HG02943 (cell line): ENCODE results near the gene KDM8.

ENCODE experiments used
- ATAC-seq: cut with Tn5 transposase; IDR thresholded peaks from one replicate; pipeline ENCODE4 v1.9.1; 2021; ENCODE audit warnings: mild to moderate bottlenecking, low read depth, moderate library complexity; ENCODE audit not compliant: unreplicated experiment

KDM8 gene

DNA sequence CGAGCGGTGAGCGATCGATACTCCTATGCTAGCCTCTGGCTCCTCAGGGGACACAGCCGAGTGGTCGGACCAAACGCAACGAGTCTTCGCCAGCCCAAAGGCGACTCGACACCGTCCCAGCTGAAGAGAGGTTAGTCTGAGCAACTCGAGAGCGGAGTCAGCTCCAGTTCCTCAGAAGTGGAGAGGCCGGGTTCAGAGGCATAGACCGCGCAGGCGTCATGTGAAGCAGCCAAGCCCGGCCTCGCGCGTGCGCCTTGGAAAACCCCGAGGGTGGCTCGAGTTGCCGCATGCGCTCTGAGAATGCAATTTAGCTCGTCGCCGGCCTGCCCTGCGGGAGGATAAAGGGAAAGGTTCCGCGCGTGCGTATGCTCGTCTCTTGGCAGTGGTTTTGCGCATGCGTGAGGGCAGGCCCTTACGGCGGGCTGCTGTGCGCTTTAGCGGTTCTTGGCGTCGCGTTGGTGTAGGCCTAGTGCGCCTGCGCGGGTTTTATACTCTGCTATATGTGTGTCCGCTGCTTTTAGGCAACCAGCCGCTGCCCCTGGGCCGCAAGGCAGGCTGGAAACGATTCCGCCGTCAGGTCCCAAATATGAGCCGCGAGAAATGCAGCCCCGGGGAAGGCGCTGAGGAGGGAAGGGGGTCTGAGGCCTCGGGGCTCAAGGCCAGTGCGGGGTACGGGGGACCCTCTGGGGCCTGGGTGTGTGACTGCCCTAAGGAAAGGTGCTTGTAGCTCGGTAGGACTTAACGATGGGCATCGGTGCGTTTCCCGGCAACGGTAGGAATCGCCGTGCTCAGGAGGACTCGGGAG, at the start of gene KDM8:
Gene KDM8, plus strand, starts transcription at position 20 of the 805 bp plus-strand sequence. CDS start 6,598 bp downstream, outside the sequence.
- ATAC-seq: peak; percentile 74

DNA sequence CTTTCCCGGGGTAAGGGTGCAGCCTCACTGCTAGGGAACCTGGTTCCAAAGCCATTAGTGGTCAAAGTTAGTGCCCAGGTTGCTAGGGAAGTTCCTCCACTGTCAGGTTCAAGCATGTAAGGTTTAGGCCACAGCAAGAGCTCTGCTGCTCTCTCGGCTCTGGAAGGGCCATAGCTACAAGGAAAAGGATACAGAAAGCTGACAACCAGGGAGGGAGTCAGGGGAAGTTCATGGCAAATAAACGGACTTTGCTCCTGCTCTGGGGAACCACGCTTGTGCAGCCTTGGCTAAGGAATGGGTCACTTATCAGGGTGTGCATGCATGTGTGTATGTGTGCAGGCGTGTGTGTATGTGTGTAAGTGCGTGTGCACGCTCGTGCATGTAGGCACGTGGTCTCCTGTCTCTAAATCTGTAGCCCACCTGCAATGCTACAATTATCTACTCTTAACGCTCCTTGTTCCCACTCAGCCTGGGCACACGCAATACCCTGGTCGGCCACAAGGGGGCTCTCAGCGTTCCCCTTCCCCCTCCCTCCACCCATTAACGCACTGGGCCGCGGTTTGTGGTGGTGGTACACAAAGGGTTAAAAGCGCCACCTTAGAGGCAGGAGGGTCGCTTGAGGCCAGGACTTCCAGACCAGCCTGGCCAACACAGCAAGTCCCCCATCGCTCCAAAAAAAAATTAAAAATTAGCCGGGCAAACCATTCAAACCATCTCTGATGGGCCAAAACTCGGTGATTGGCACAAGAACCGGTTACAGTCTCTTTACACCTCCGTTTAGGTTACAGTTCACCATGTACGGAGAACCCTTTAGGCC, 48.4 kb upstream of the KDM8 start:
- ATAC-seq: no peak

DNA sequence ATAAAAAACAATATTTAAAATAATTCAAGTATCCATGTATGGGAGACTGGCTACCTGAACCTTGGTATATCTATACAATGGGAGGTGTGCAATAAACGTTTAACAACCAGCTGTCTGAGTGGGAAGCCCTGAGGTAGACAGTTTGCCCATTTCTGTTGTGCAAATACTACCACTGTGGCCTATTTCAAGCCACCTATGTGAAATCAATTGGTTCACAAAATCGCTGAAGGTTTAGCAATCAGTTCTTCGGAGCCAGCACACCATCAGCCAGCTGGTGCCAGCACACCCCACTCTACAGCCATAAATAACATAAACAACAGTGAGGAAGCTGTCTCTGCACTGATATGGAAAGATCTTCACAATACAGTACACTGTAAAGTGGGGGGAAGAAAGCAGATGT, 46.7 kb upstream of the KDM8 start:
- ATAC-seq: no peak

DNA sequence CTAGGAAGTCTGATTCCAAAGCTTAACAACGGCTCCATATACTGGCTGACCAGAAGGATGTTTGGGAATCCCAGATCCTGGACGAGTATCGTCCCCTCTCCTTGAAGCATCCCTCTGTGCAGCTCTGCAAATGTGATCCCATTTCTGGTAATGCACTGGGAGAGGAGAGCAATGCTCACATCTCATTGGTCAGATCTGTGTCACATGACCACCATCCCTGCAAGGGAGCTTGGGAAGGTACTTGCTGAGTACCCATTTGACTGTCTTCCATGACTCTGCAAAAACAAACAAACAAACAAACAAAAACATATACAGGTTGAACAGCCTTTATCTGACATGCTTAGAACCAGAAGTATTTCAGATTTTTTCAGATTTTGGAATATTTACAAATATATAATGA, 41.9 kb upstream of the KDM8 start:
- ATAC-seq: no peak

GRCh38 chr16:27164352-27164751, 39.0 kb upstream of the KDM8 start:
- no peak for ATAC-seq

GRCh38 chr16:27165576-27165975, 37.8 kb upstream of the KDM8 start:
- ATAC-seq: no peak

DNA sequence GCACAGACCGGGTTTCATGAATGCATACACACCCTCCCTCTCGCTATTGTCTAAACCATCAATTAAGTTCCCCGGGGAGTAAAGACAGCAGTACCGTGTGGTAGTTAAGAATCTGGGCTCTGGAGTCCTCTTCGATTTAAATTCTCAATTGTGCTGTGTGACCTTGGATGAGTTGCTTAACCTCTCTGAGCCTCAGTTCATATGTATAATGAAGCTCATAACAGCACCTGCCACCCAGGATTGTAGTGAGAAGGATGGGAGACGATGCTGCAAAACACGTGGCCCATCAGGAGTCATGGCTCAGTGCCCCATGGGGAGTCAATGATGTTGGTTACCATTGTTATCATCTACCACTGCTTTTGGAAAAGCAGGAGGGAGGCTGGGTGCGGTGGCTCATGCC, 34.5 kb upstream of the KDM8 start:
- no peak for ATAC-seq

DNA sequence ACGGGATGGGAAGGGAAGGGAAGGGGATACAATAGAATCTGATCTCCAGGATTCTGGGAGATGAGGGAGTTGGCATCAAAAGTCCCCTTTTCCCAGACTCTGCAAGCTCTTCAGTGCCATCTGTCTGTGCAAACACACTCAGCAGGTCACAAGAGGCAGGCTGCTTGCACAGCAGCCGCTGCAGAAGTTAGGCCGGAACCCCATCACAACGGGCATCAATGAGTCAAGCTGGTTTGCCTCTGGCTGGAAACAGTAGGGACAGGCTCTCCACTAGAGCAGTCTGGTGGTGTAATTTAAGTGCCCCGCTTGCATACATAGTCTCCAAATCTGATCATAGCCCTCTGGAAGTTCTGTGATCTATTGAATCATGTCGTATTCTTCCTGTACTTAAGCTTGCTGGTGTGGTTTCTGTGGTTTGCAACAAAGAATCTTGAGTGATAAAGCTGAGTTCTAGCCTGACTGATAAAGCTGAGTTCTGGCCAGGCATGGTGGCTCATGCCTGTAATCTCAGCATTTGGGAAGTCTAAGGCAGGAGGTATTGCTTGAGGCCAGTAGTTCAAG, 33.7 kb upstream of the KDM8 start:
- no peak for ATAC-seq

- no peak for ATAC-seq
Measured at GRCh38 chr16:27171584-27171983, 31.7 kb upstream of the KDM8 start.

GRCh38 chr16:27174007-27174406, 29.3 kb upstream of the KDM8 start:
- no peak for ATAC-seq

- ATAC-seq: no peak
Measured at GRCh38 chr16:27174798-27175197, 28.5 kb upstream of the KDM8 start.

DNA sequence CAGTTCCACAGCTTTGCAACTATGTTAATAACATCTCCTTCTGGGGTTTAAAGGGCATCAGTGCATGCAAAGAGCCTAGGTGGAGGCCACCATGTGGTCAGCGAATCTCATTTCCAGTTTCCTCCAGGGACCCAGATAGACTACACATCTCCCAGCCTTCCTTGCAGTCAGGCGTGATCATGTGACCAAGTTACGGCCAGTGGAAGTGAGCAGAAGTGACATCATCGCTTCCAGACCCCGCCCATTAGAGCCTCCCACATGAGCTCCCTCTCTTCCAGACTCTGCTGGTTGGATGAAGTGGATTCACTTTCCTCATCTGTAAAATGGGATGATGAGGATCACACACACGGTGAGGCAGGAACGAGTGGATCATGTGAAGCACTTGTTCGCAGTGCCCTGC, 27.4 kb upstream of the KDM8 start:
- no peak for ATAC-seq

- no peak for ATAC-seq
Measured at GRCh38 chr16:27177031-27177774, 26.1 kb upstream of the KDM8 start.

DNA sequence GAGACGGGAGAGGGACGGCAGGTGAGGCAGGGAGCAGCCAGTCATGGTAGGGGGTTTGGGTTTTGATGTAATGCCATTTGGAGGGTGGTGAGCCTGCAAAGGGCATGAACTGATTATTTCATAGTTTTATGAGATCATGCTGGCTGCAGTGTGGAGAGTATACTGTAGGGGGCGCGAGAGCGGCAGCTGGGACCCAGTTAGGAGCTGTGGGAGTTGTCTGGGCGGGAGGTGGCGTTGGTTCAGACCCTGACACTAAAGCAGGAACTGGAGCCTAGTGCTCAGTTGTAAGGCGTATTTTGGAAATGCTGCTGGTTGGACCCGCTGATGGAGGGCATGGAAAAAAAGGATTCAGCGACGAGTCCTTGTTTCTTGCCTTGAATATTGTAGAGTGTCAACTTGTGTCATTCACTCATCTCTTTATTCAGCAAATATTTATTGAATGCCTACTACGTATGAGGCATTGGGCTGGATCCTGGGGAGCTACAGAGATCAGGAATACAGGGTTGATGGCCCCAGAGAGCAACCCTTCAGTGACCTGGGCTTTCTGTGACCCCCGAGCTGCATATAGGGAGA, 23.7 kb upstream of the KDM8 start:
- ATAC-seq: no peak

DNA sequence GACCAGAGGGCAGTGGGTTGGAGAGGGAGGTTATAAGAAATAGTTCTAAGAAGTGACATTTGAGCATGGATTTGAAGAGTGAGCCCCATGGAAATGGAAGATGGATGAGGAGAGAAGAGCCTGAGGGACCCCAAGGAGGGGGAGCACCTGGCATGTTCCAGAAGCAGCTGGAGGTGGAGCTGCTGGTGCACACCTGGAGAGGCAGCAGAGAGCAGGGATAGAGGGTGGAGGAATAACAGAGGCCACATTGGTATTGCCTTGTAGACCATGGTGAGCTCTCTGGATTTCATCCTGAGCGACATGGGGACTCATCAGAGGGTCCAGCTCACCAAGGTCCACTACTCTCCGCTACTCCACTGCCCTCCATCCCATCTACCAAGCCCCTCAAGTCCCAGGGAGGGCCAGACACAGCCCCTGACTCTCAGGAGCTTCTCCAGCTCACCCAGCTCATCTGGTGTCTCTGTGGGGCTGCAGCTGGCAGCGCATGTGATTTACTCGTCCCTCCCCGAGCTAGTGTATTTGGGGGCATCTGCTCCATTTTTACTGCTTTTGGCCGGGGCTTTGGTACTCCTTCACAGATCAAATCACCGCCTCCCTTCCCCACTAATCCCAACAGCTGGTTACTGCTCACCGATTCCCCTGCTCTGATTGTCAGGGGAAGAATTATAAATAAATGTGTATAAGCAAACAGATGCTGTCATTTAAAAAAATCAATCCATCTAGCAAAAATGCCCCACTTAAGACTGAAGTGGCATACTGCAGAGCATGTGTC, 22.1 kb upstream of the KDM8 start:
- no peak for ATAC-seq

DNA sequence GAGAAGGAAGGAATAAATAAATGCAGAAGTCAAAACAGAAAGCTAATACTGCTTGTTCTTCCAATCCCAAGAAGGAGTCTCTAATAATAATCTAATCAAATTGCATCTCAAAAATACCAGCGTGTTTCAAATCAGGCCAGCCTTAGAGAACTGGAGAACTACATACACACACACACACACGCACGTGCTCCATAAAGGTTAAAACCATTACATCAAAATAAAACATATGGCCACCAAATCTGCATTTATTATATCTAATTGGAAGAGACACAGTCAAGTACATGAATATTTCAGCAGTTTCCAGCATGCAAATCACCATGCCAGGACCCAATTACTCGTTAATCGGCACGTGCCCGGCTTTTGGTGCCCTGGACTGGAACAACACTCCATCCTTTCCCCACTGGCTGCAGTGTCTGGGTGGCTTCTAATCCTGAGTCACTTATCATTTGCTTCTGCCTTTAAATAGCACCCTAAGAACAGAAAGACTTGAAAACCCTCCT, 20.4 kb upstream of the KDM8 start:
- ATAC-seq: no peak

GRCh38 chr16:27185776-27186130, 17.6 kb upstream of the KDM8 start:
- ATAC-seq: no peak

DNA sequence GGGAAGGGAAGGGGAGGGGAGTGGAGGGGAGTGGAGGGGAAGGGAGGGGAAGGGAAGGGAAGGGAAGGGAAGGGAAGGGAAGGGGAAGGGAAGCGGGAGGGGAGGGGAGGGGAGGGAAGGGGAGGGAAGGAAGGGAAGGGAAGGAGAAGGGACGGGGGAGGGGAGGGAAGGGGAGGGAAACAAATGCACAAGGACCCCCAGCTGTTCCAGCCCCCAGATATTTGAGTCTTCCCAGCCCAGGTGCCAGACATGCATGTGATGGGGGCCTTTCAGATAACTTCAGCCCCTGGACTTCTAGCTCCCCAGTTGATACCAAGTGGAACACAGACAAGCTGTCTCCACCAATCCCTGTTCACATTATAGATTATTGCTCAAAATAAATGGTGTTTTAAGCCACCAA, 14.7 kb upstream of the KDM8 start:
- no peak for ATAC-seq

GRCh38 chr16:27189335-27189972, 13.9 kb upstream of the KDM8 start:
- no peak for ATAC-seq
